OCI-LY7 (cell line): ENCODE results near the gene RAD51B.

Experiments used
- EZH2phosphoT487 ChIP-seq: fragments of 200-600 bp; sonication (generic); IDR thresholded peaks from 2 replicates; pipeline ENCODE4 v1.6.1; 2018; ENCODE audit warnings: low read depth, borderline replicate concordance, mild to moderate bottlenecking, mixed run types, antibody characterized with exemption, low read length, moderate library complexity, mixed read lengths
- TF ChIP-seq, protein P1 (sequence below): fragments of 200-600 bp; sonication (generic); conservative IDR thresholded peaks from 2 replicates; pipeline ENCODE4 v1.5.1; 2014; ENCODE audit warnings: mild to moderate bottlenecking, antibody characterized with exemption, low read length, moderate library complexity, mixed read lengths

- TF ChIP-seq, protein P1, sequence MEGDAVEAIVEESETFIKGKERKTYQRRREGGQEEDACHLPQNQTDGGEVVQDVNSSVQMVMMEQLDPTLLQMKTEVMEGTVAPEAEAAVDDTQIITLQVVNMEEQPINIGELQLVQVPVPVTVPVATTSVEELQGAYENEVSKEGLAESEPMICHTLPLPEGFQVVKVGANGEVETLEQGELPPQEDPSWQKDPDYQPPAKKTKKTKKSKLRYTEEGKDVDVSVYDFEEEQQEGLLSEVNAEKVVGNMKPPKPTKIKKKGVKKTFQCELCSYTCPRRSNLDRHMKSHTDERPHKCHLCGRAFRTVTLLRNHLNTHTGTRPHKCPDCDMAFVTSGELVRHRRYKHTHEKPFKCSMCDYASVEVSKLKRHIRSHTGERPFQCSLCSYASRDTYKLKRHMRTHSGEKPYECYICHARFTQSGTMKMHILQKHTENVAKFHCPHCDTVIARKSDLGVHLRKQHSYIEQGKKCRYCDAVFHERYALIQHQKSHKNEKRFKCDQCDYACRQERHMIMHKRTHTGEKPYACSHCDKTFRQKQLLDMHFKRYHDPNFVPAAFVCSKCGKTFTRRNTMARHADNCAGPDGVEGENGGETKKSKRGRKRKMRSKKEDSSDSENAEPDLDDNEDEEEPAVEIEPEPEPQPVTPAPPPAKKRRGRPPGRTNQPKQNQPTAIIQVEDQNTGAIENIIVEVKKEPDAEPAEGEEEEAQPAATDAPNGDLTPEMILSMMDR = no peak
- TF ChIP-seq EZH2phosphoT487 = no peak
Measured at GRCh38 chr14:68098834-68099233, 279.3 kb downstream of the RAD51B start.
